Measurements from ENCODE around the gene CARMIL3. TPM values are rescaled to one million over a fixed set of nuclear protein-coding genes. Genes with fewer than 3 reads are reported as not detected.

Gene CARMIL3
- total RNA-seq, 1 experiment from 2014 or later: 1.00 TPM

DNA sequence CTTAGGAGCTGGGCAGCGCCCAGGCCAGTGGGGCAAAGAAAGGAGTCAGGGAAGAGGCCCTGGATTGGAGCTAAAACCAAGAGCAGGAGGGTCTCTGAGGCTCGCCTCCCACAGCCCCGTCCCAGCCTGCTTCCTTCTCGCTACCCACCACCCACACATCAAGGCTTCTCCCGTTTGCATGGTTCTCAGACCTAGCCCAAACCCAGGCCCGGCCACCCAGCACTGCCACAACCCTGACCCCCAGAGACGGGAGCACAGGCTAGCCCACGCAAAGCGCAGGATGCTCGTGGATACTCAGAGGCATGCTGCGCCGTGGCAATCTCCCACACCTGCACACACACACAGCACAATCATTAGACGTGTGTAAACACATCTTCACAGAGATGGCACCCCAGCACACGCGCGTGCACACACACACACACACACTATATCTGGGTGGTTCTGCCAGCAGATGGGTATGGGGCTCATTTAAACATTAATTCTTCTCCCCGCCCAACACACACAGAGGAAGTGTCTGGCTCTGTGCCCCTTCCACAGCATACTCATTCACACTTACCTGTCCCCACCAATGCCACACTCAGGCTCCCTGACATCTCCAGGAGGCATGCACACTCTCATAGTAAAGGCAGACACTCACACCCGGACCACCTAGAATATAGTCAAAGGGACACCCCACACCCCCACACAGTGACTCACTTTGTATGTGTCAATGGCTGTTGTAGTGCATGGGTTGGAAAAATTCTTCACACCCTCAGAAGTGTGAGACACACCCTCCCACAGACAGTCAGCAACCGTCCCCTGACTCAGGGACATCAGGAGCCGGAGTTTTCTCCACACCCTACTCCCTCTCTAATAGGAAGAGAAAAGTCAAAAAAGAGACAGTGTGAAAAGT lies 1.1 kb downstream of the CARMIL3 start:
- no peak for DNase-seq
- Mint-ChIP-seq H3K9me3 (ENCODE audit: unreplicated experiment) (no peaks in the 10 kb centered on the region), H3K36me3 (ENCODE audit: insufficient read depth, unreplicated experiment) (no peaks in the 10 kb centered on the region), H3K27ac (ENCODE audit: unreplicated experiment) (no peak overlapping the region), H3K4me3 (ENCODE audit: unreplicated experiment) (peak overlapping the region; percentile 74), H3K4me1 (ENCODE audit: low read depth, unreplicated experiment) (no peaks in the 10 kb centered on the region), H3K27me3 (ENCODE audit: insufficient read depth, unreplicated experiment) (peaks cover 11% of the 10 kb centered on the region)
- Histone ChIP-seq H3K27me3 (replicated peaks; ENCODE audit: control insufficient read depth, insufficient read depth, low read length) (no peaks in the 10 kb centered on the region), H3K4me1 (peaks cover 5% of the 10 kb centered on the region; the same call in 1 of the 2 replicates), H3K36me3 (ENCODE audit: control insufficient read depth, insufficient read depth, low read length) (no peaks in the 10 kb centered on the region), H3K9me3 (no peaks in the 10 kb centered on the region), H3K4me3 (ENCODE audit: low read depth, low read length) (peak overlapping the region; percentile 65)
- no TSS peak for BruUV-seq (replicated peaks)
- CTCF ChIA-PET: interaction anchor here (0.6 to 1.5 kb wide), 4 partner anchors 8 to 56 kb away, joined by 3 to 9 read pairs (median 6); no protein-coding TSS in a partner anchor
- TF ChIP-seq, protein P1, sequence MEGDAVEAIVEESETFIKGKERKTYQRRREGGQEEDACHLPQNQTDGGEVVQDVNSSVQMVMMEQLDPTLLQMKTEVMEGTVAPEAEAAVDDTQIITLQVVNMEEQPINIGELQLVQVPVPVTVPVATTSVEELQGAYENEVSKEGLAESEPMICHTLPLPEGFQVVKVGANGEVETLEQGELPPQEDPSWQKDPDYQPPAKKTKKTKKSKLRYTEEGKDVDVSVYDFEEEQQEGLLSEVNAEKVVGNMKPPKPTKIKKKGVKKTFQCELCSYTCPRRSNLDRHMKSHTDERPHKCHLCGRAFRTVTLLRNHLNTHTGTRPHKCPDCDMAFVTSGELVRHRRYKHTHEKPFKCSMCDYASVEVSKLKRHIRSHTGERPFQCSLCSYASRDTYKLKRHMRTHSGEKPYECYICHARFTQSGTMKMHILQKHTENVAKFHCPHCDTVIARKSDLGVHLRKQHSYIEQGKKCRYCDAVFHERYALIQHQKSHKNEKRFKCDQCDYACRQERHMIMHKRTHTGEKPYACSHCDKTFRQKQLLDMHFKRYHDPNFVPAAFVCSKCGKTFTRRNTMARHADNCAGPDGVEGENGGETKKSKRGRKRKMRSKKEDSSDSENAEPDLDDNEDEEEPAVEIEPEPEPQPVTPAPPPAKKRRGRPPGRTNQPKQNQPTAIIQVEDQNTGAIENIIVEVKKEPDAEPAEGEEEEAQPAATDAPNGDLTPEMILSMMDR (IDR thresholded peaks at IDR 0.05; ENCODE audit: insufficient read depth in 1 of 2, low read depth in 1 of 2, low read length in 1 of 2, severe bottlenecking in 1 of 2, unreplicated experiment in 1 of 2): no peak
- intact Hi-C loops (cut with micrococcal nuclease; ENCODE audit: unreplicated experiment): loop anchor here (1.0 kb wide), 1 partner anchor 28 kb away; no protein-coding TSS in a partner anchor
- POLR2A ChIA-PET: interaction anchor here (0.7 to 1.3 kb wide), 3 partner anchors 29 to 89 kb away, joined by 3 to 5 read pairs (median 5); partner anchors contain the start of genes DCAF11, EMC9 and NRL

GRCh38 chr14:24053548-24054323 lies 1.9 kb downstream of the CARMIL3 start:
- Histone ChIP-seq H3K36me3 (ENCODE audit: control insufficient read depth, insufficient read depth, low read length) (no peaks in the 10 kb centered on the region), H3K27me3 (replicated peaks; ENCODE audit: control insufficient read depth, insufficient read depth, low read length) (no peaks in the 10 kb centered on the region), H3K4me1 (peaks cover 5% of the 10 kb centered on the region; the same call in 1 of the 2 replicates), H3K9me3 (no peaks in the 10 kb centered on the region), H3K4me3 (ENCODE audit: low read depth, low read length) (no peak overlapping the region)
- no peaks in the 10 kb centered on the region for H3K4me1 Mint-ChIP-seq (ENCODE audit: low read depth, unreplicated experiment)
- no peaks in the 10 kb centered on the region for H3K9me3 Mint-ChIP-seq (ENCODE audit: unreplicated experiment)
- intact Hi-C loops (cut with micrococcal nuclease; ENCODE audit: unreplicated experiment): no loop called here
- POLR2A ChIA-PET: no interaction called here
- CTCF ChIA-PET: interaction anchor here (0.6 kb wide), 1 partner anchor 39 kb away, joined by 3 read pairs; no protein-coding TSS in a partner anchor
- no TSS peak for BruUV-seq (replicated peaks)
- no peak overlapping the region for H3K27ac Mint-ChIP-seq (ENCODE audit: unreplicated experiment)
- peaks cover 11% of the 10 kb centered on the region for H3K27me3 Mint-ChIP-seq (ENCODE audit: insufficient read depth, unreplicated experiment)
- peak in 1 of 2 experiments; percentile 16 for DNase-seq
- TF ChIP-seq, protein P1 (IDR thresholded peaks at IDR 0.05; ENCODE audit: insufficient read depth in 1 of 2, low read depth in 1 of 2, low read length in 1 of 2, severe bottlenecking in 1 of 2, unreplicated experiment in 1 of 2): no peak
- H3K4me3 Mint-ChIP-seq (ENCODE audit: unreplicated experiment): peak overlapping the region; percentile 74
- no peaks in the 10 kb centered on the region for H3K36me3 Mint-ChIP-seq (ENCODE audit: insufficient read depth, unreplicated experiment)

GRCh38 chr14:24054324-24054641 lies 2.5 kb downstream of the CARMIL3 start:
- TF ChIP-seq, protein P1 (IDR thresholded peaks at IDR 0.05; ENCODE audit: insufficient read depth in 1 of 2, low read depth in 1 of 2, low read length in 1 of 2, severe bottlenecking in 1 of 2, unreplicated experiment in 1 of 2): no peak
- Mint-ChIP-seq H3K27ac (ENCODE audit: unreplicated experiment) (no peak overlapping the region), H3K36me3 (ENCODE audit: insufficient read depth, unreplicated experiment) (no peaks in the 10 kb centered on the region), H3K9me3 (ENCODE audit: unreplicated experiment) (no peaks in the 10 kb centered on the region), H3K4me1 (ENCODE audit: low read depth, unreplicated experiment) (no peaks in the 10 kb centered on the region), H3K27me3 (ENCODE audit: insufficient read depth, unreplicated experiment) (peaks cover 9% of the 10 kb centered on the region), H3K4me3 (ENCODE audit: unreplicated experiment) (no peak overlapping the region)
- no peaks in the 10 kb centered on the region for H3K9me3 ChIP-seq
- no peaks in the 10 kb centered on the region for H3K36me3 ChIP-seq (ENCODE audit: control insufficient read depth, insufficient read depth, low read length)
- POLR2A ChIA-PET: no interaction called here
- DNase-seq: peak in 1 of 2 experiments; percentile 19
- peaks cover 5% of the 10 kb centered on the region; the same call in 1 of the 2 replicates for H3K4me1 ChIP-seq
- intact Hi-C loops (cut with micrococcal nuclease; ENCODE audit: unreplicated experiment): no loop called here
- no TSS peak for BruUV-seq (replicated peaks)
- no peak overlapping the region for H3K4me3 ChIP-seq (ENCODE audit: low read depth, low read length)
- CTCF ChIA-PET: interaction anchor here (0.5 to 0.6 kb wide), 2 partner anchors 107 to 146 kb away, joined by 3 to 6 read pairs; partner anchors contain the start of gene IRF9
- H3K27me3 ChIP-seq (replicated peaks; ENCODE audit: control insufficient read depth, insufficient read depth, low read length): no peaks in the 10 kb centered on the region
